ENCODE measurements around the gene HOXD3. TPM values are rescaled to one million over a fixed set of nuclear protein-coding genes. Genes with fewer than 3 reads are reported as not detected.

Gene HOXD3
- total and polyA plus RNA-seq, 7 experiments from 2014 or later, result not detected

GRCh38 chr2:176137252-176137580 is 19.9 kb upstream of the HOXD3 start:
- DNase-seq (no peak), ATAC-seq (no peak)
- Histone ChIP-seq H3K27me3 (ENCODE audit: control insufficient read depth in 2 of 2, insufficient read depth in 2 of 2, low read length in 2 of 2) (peaks cover 29 to 72% of the 10 kb centered on the region in 2 donors), H3K9me3 (ENCODE audit: control insufficient read depth in 2 of 3, low read length in 3 of 3) (peaks cover 0 to 5% (median 0%) of the 10 kb centered on the region in 3 experiments), H3K4me3 (ENCODE audit: low read length) (no peak overlapping the region), H3K36me3 (ENCODE audit: control insufficient read depth in 2 of 3, insufficient read depth in 3 of 3, low read length in 3 of 3) (no peaks in the 10 kb centered on the region), H3K27ac (ENCODE audit: low read depth, low read length) (no peak overlapping the region), H3K4me1 (ENCODE audit: control insufficient read depth in 2 of 2, insufficient read depth in 2 of 2, low read length in 2 of 2) (peaks cover 3 to 28% of the 10 kb centered on the region in 2 donors)
- H3K27ac Mint-ChIP-seq, result no peak overlapping the region
- peaks cover 86 to 94% (median 90%) of the 10 kb centered on the region in 5 donors for H3K27me3 Mint-ChIP-seq
- H3K36me3 Mint-ChIP-seq, result peaks cover 0 to 7% (median 1%) of the 10 kb centered on the region in 5 donors
- H3K9me3 Mint-ChIP-seq, result peaks cover 0 to 53% (median 22%) of the 10 kb centered on the region in 11 donors
- H3K4me1 Mint-ChIP-seq, result peaks cover 7 to 56% (median 45%) of the 10 kb centered on the region in 7 donors
- CTCF ChIA-PET, result interaction anchor here (1.1 kb wide), 1 partner anchor 318 kb away, joined by 4 read pairs; no protein-coding TSS in a partner anchor
- peak overlapping the region in 6 of 10 donors; percentile 35 to 50 (median 43) for H3K4me3 Mint-ChIP-seq
- POLR2A ChIA-PET, result interaction anchor here (0.6 kb wide), 1 partner anchor 17 kb away, joined by 3 read pairs; no protein-coding TSS in a partner anchor
- intact Hi-C loops (cut with micrococcal nuclease), result loop anchor here in 1 of 2 donors (10.0 kb wide), 1 partner anchor 1628 kb away; no protein-coding TSS in a partner anchor

- DNase-seq, result no peak
- Mint-ChIP-seq H3K4me1 (peaks cover 7 to 52% (median 42%) of the 10 kb centered on the region in 7 donors), H3K9me3 (peaks cover 0 to 51% (median 20%) of the 10 kb centered on the region in 11 donors), H3K4me3 (peak overlapping the region in 2 of 10 donors; percentile 40 to 44), H3K36me3 (peaks cover 0 to 7% (median 1%) of the 10 kb centered on the region in 5 donors), H3K27me3 (peaks cover 85 to 93% (median 90%) of the 10 kb centered on the region in 5 donors), H3K27ac (peak overlapping the region in 1 of 9 donors; percentile 22)
- peaks cover 0 to 5% (median 0%) of the 10 kb centered on the region in 3 experiments for H3K9me3 ChIP-seq (ENCODE audit: control insufficient read depth in 2 of 3, low read length in 3 of 3)
- peaks cover 3 to 28% of the 10 kb centered on the region in 2 donors for H3K4me1 ChIP-seq (ENCODE audit: control insufficient read depth in 2 of 2, insufficient read depth in 2 of 2, low read length in 2 of 2)
- POLR2A ChIA-PET, result interaction anchor here (0.6 kb wide), 1 partner anchor 16 kb away, joined by 3 read pairs; no protein-coding TSS in a partner anchor
- no peaks in the 10 kb centered on the region for H3K36me3 ChIP-seq (ENCODE audit: control insufficient read depth in 2 of 3, insufficient read depth in 3 of 3, low read length in 3 of 3)
- CTCF ChIA-PET, result interaction anchor here (1.1 kb wide), 1 partner anchor 317 kb away, joined by 4 read pairs; no protein-coding TSS in a partner anchor
- no peak overlapping the region for H3K27ac ChIP-seq (ENCODE audit: low read depth, low read length)
- H3K27me3 ChIP-seq (ENCODE audit: control insufficient read depth in 2 of 2, insufficient read depth in 2 of 2, low read length in 2 of 2), result peaks cover 24 to 65% of the 10 kb centered on the region in 2 donors
- intact Hi-C loops (cut with micrococcal nuclease), result loop anchor here in 1 of 2 donors (10.0 kb wide), 1 partner anchor 1627 kb away; no protein-coding TSS in a partner anchor
- no peak for ATAC-seq
- H3K4me3 ChIP-seq (ENCODE audit: low read length), result no peak overlapping the region
Observed at GRCh38 chr2:176137906-176138305, 19.2 kb upstream of the HOXD3 start.

- peaks cover 0 to 7% (median 1%) of the 10 kb centered on the region in 5 donors for H3K36me3 Mint-ChIP-seq
- DNase-seq (peak in 1 of 9 donors; percentile 10), ATAC-seq (no peak)
- peaks cover 0 to 48% (median 18%) of the 10 kb centered on the region in 11 donors for H3K9me3 Mint-ChIP-seq
- Histone ChIP-seq H3K27me3 (ENCODE audit: control insufficient read depth in 2 of 2, insufficient read depth in 2 of 2, low read length in 2 of 2) (peaks cover 24 to 59% of the 10 kb centered on the region in 2 donors), H3K4me3 (ENCODE audit: low read length) (no peak overlapping the region), H3K36me3 (ENCODE audit: control insufficient read depth in 2 of 3, insufficient read depth in 3 of 3, low read length in 3 of 3) (no peaks in the 10 kb centered on the region), H3K4me1 (ENCODE audit: control insufficient read depth in 2 of 2, insufficient read depth in 2 of 2, low read length in 2 of 2) (peaks cover 3 to 28% of the 10 kb centered on the region in 2 donors), H3K9me3 (ENCODE audit: control insufficient read depth in 2 of 3, low read length in 3 of 3) (peaks cover 0 to 5% (median 0%) of the 10 kb centered on the region in 3 experiments), H3K27ac (ENCODE audit: low read depth, low read length) (no peak overlapping the region)
- H3K4me3 Mint-ChIP-seq, result peak overlapping the region in 8 of 10 donors; percentile 4 to 62 (median 42)
- peaks cover 85 to 93% (median 90%) of the 10 kb centered on the region in 5 donors for H3K27me3 Mint-ChIP-seq
- intact Hi-C loops (cut with micrococcal nuclease), result loop anchor here in 1 of 2 donors (10.0 kb wide), 1 partner anchor 1626 kb away; no protein-coding TSS in a partner anchor
- peaks cover 7 to 52% (median 42%) of the 10 kb centered on the region in 7 donors for H3K4me1 Mint-ChIP-seq
- POLR2A ChIA-PET, result no interaction called here
- peak overlapping the region in 4 of 9 donors; percentile 9 to 71 (median 41) for H3K27ac Mint-ChIP-seq
- CTCF ChIA-PET, result interaction anchor here (0.8 to 2.9 kb wide), 3 partner anchors 316 to 512 kb away, joined by 4 to 16 read pairs (median 4); no protein-coding TSS in a partner anchor
Observed at GRCh38 chr2:176138526-176138922, 18.6 kb upstream of the HOXD3 start.

- no peaks in the 10 kb centered on the region for H3K36me3 ChIP-seq (ENCODE audit: control insufficient read depth in 2 of 3, insufficient read depth in 3 of 3, low read length in 3 of 3)
- DNase-seq (peak in 1 of 9 donors; percentile 15), ATAC-seq (no peak)
- H3K36me3 Mint-ChIP-seq, result peaks cover 0 to 7% (median 1%) of the 10 kb centered on the region in 5 donors
- peaks cover 3 to 28% of the 10 kb centered on the region in 2 donors for H3K4me1 ChIP-seq (ENCODE audit: control insufficient read depth in 2 of 2, insufficient read depth in 2 of 2, low read length in 2 of 2)
- intact Hi-C loops (cut with micrococcal nuclease), result loop anchor here in 1 of 2 donors (10.0 kb wide), 1 partner anchor 1626 kb away; no protein-coding TSS in a partner anchor
- POLR2A ChIA-PET, result no interaction called here
- H3K4me3 ChIP-seq (ENCODE audit: low read length), result no peak overlapping the region
- peaks cover 85 to 93% (median 90%) of the 10 kb centered on the region in 5 donors for H3K27me3 Mint-ChIP-seq
- H3K9me3 Mint-ChIP-seq, result peaks cover 0 to 42% (median 18%) of the 10 kb centered on the region in 11 donors
- peaks cover 0 to 5% (median 0%) of the 10 kb centered on the region in 3 experiments for H3K9me3 ChIP-seq (ENCODE audit: control insufficient read depth in 2 of 3, low read length in 3 of 3)
- peaks cover 7 to 52% (median 42%) of the 10 kb centered on the region in 7 donors for H3K4me1 Mint-ChIP-seq
- no peak overlapping the region for H3K27ac ChIP-seq (ENCODE audit: low read depth, low read length)
- CTCF ChIA-PET, result interaction anchor here (0.6 to 2.9 kb wide), 5 partner anchors 12 to 511 kb away, joined by 4 to 16 read pairs (median 5); no protein-coding TSS in a partner anchor
- H3K4me3 Mint-ChIP-seq, result peak overlapping the region in 9 of 10 donors; percentile 16 to 56 (median 38)
- peaks cover 24 to 57% of the 10 kb centered on the region in 2 donors for H3K27me3 ChIP-seq (ENCODE audit: control insufficient read depth in 2 of 2, insufficient read depth in 2 of 2, low read length in 2 of 2)
- H3K27ac Mint-ChIP-seq, result peak overlapping the region in 1 of 9 donors; percentile 42
Observed at GRCh38 chr2:176138923-176139660, 18.0 kb upstream of the HOXD3 start.

- H3K4me1 ChIP-seq (ENCODE audit: control insufficient read depth in 2 of 2, insufficient read depth in 2 of 2, low read length in 2 of 2), result peaks cover 3 to 28% of the 10 kb centered on the region in 2 donors
- intact Hi-C loops (cut with micrococcal nuclease), result loop anchor here (1.0 to 10.0 kb wide), 7 partner anchors 315 to 1625 kb away; no protein-coding TSS in a partner anchor
- Mint-ChIP-seq H3K4me3 (peak overlapping the region in 8 of 10 donors; percentile 16 to 60 (median 38)), H3K9me3 (peaks cover 0 to 38% (median 18%) of the 10 kb centered on the region in 11 donors), H3K4me1 (peaks cover 7 to 52% (median 42%) of the 10 kb centered on the region in 7 donors), H3K36me3 (peaks cover 0 to 7% (median 1%) of the 10 kb centered on the region in 5 donors), H3K27ac (no peak overlapping the region), H3K27me3 (peaks cover 83 to 91% (median 90%) of the 10 kb centered on the region in 5 donors)
- DNase-seq, result no peak
- H3K36me3 ChIP-seq (ENCODE audit: control insufficient read depth in 2 of 3, insufficient read depth in 3 of 3, low read length in 3 of 3), result no peaks in the 10 kb centered on the region
- H3K9me3 ChIP-seq (ENCODE audit: control insufficient read depth in 2 of 3, low read length in 3 of 3), result peaks cover 0 to 5% (median 0%) of the 10 kb centered on the region in 3 experiments
- ChIA-PET POLR2A (no interaction called here), CTCF (interaction anchor here (1.0 to 2.9 kb wide), 3 partner anchors 13 to 317 kb away, joined by 4 to 16 read pairs (median 6); no protein-coding TSS in a partner anchor)
- no peak for ATAC-seq
- H3K27me3 ChIP-seq (ENCODE audit: control insufficient read depth in 2 of 2, insufficient read depth in 2 of 2, low read length in 2 of 2), result peaks cover 20 to 57% of the 10 kb centered on the region in 2 donors
- H3K27ac ChIP-seq (ENCODE audit: low read depth, low read length), result no peak overlapping the region
- no peak overlapping the region for H3K4me3 ChIP-seq (ENCODE audit: low read length)
Observed at GRCh38 chr2:176139661-176140512, 17.2 kb upstream of the HOXD3 start.
